ENCODE results near the gene CAMLG.

GRCh38 chr5:134794819-134795218 lies 56.5 kb downstream of the CAMLG start:
- no peak for TF ChIP-seq CTCF (IDR thresholded peaks at IDR 0.05 in 2 of 3, conservative IDR thresholded peaks at IDR 0.05 in 1 of 3; ENCODE audit: insufficient read depth in 2 of 3, low read depth in 1 of 3, low read length in 3 of 3)
- TF ChIP-seq MTA1 (IDR thresholded peaks at IDR 0.05; ENCODE audit: borderline replicate concordance) = no peak
- no peak for TF ChIP-seq IRF2 (CRISPR knock-in tag; IDR thresholded peaks at IDR 0.05)
- TF ChIP-seq MED1 (CRISPR knock-in tag; IDR thresholded peaks at IDR 0.05; ENCODE audit: borderline replicate concordance) = no peak
- no peak for TF ChIP-seq HDAC6 (IDR thresholded peaks at IDR 0.05; ENCODE audit: low read depth, low read length)
- TF ChIP-seq NFXL1 (CRISPR knock-in tag; IDR thresholded peaks at IDR 0.05) = no peak
- TF ChIP-seq KLF1 (tag; IDR thresholded peaks at IDR 0.05) = no peak
- TF ChIP-seq HMG20A (CRISPR knock-in tag; conservative IDR thresholded peaks at IDR 0.05) = no peak
- TF ChIP-seq POLR2A (conservative IDR thresholded peaks at IDR 0.05) = no peak
- TF ChIP-seq RBBP5 (IDR thresholded peaks at IDR 0.05; ENCODE audit: borderline replicate concordance, insufficient read depth, low read length, poor library complexity, severe bottlenecking) = no peak
- no peak for TF ChIP-seq NR2C2 (CRISPR knock-in tag; IDR thresholded peaks at IDR 0.05)
- TF ChIP-seq NR2C2 (tag; IDR thresholded peaks at IDR 0.05) = no peak
- no peak for TF ChIP-seq EGR1 (conservative IDR thresholded peaks at IDR 0.05)
- TF ChIP-seq ZBTB8A (IDR thresholded peaks at IDR 0.05; ENCODE audit: partially characterized antibody) = no peak

All from K562 (cell line).